ENCODE results near the gene PRTN3. TPM values are rescaled to one million over a fixed set of nuclear protein-coding genes. Genes with fewer than 3 reads are reported as not detected.

The PRTN3 gene
- total RNA-seq, 1 experiment from 2014 or later, result 2.7 TPM

GRCh38 chr19:887072-887471 lies 46.3 kb downstream of the PRTN3 start:
- H2AFZ ChIP-seq (ENCODE audit: low read depth, low read length, poor library complexity, severe bottlenecking), result no peak overlapping the region
- no peak for DNase-seq (ENCODE audit: low read depth, low spot score)
- H3K27me3 ChIP-seq (ENCODE audit: insufficient read depth, low read length), result no peaks in the 10 kb centered on the region
- peaks cover 20 to 25% of the 10 kb centered on the region in 2 experiments for H3K4me1 ChIP-seq (ENCODE audit: control insufficient read depth in 1 of 2, insufficient read depth in 2 of 2, low read length in 2 of 2)
- intact Hi-C loops (cut with micrococcal nuclease), result no loop called here
- TF ChIP-seq POLR2A (IDR thresholded peaks at IDR 0.05; ENCODE audit: borderline replicate concordance, extremely low read depth, insufficient read depth, insufficient read length), result no peak
- TF ChIP-seq REST (IDR thresholded peaks at IDR 0.05; ENCODE audit: low read depth), result no peak
- TF ChIP-seq ZBTB33 (IDR thresholded peaks at IDR 0.05; ENCODE audit: extremely low read depth, insufficient replicate concordance, low read length), result no peak
- TF ChIP-seq YY1 (IDR thresholded peaks at IDR 0.05; ENCODE audit: extremely low read depth, insufficient replicate concordance, low read depth, low read length), result no peak
- no peak for TF ChIP-seq ATF3 (IDR thresholded peaks at IDR 0.05)
- TF ChIP-seq EZH2phosphoT487 (IDR thresholded peaks at IDR 0.05; ENCODE audit: borderline replicate concordance), result no peak
- no peak for TF ChIP-seq FOSL1 (IDR thresholded peaks at IDR 0.05; ENCODE audit: low read depth)
- ATAC-seq, result no peak
- ChIA-PET POLR2A (no interaction called here), CTCF (no interaction called here), RAD21 (ENCODE audit: low non-redundant PET in 1 of 2, low total read pairs in 2 of 2, uncharacterized antibody in 2 of 2, unreplicated experiment in 2 of 2) (no interaction called here)
- peaks cover 9 to 26% of the 10 kb centered on the region in 2 experiments; a peak in 3 of 4 replicates for H3K36me3 ChIP-seq (ENCODE audit: control insufficient read depth in 1 of 2, insufficient read depth in 2 of 2, low read length in 2 of 2)
- H3K4me2 ChIP-seq (ENCODE audit: low read length), result no peak overlapping the region
- no peaks in the 10 kb centered on the region for H4K20me1 ChIP-seq (ENCODE audit: insufficient read depth)
- H3K9ac ChIP-seq (ENCODE audit: low read length), result no peak overlapping the region
- no TSS peak for BruUV-seq (replicated peaks)
- no peak overlapping the region for H3K27ac ChIP-seq (ENCODE audit: low read depth, low read length)
- no peak overlapping the region for H3K4me3 ChIP-seq (replicated peaks in 1 of 2; ENCODE audit: low read depth in 1 of 2, low read length in 2 of 2)
- H3K79me2 ChIP-seq (ENCODE audit: insufficient read depth, low read length), result peaks cover 8% of the 10 kb centered on the region; the same call in 1 of the 2 replicates
- no peaks in the 10 kb centered on the region for H3K9me2 ChIP-seq (ENCODE audit: insufficient read depth)
- no peaks in the 10 kb centered on the region for H3K9me3 ChIP-seq (ENCODE audit: control insufficient read depth in 1 of 2, insufficient read depth in 1 of 2, low read depth in 1 of 2, low read length in 2 of 2)

All from HCT116 (cell line).